IPS-NIHi7 (cell line): ENCODE data around the gene ANKRD49.
A peak's percentile ranks its signal among the peaks of the same experiment; 100 is the strongest.

Source experiments
- DNase-seq: peaks from one replicate; pipeline ENCODE4 v3.0.0; 2012; ENCODE audit warnings: mixed read lengths; ENCODE audit errors: extremely low spot score

ANKRD49 gene, protein sequence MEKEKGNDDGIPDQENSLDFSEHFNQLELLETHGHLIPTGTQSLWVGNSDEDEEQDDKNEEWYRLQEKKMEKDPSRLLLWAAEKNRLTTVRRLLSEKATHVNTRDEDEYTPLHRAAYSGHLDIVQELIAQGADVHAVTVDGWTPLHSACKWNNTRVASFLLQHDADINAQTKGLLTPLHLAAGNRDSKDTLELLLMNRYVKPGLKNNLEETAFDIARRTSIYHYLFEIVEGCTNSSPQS

DNA sequence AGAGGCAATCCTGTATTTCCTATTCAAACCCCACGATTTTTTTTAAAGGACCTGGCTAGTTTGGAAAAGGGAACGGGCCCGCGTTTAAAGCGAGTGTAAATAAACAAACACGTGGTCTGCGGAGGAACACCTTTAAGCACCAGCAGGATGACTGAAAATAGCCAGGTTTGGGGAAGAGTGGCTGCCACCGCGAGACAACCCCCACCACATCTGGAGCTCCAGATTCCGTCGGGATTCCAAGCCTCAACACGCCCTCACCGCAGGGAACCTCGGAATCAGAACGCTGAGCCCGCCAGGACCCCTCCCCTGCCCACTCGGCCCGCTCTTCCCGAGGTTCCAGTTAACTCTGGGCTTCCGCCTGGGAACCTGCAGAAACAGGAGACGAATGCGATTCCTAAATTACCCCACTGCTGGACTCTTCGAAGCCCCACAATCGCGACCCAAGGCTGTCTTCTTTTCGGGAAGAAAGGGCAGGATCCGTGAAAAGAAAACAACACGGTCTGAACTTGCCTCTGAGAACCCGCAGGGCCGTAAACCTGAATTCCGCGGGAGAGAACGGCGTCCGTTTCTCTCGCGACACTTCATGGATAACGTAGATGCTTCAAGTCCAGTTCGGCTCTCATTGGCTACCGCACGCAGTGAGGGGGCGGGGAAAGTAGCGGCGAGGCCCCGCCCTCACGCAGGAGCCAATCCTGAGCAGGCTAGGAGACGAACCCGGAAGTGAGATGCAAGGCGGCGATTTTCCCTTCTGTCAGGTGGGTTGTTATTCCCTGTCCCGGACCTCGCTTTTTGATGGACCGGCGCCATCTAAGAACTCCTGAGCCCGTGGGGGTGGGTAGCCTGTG lies at the start of gene ANKRD49, which contains the start of gene MRE11:
ANKRD49 (plus strand) TSS at position 704 of the 845 bp plus-strand sequence. CDS start 2,710 bp downstream, outside the sequence.
MRE11 (minus strand) TSS at position 564 of the 845 bp plus-strand sequence. CDS start 1,043 bp downstream, outside the sequence.
- peak; percentile 92 for DNase-seq

DNA sequence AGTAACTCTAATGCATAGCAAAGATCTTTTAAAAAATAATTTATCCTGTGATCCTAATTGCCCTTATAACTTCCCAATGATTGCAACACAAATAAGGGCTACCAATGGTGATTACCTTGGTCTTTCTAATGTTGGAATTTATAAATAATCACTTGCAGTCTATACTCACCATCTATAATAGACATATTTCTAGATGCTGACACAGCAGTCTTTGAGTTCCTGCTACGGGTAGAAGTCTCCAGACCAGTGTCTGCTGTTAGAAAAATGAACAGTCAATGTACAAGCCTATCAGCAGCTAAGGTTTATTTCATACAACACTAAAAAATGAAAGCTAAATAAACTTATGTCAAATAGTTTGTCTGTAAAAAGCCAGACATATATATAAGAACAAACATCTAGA lies 48.1 kb upstream of the ANKRD49 start:
- DNase-seq, result no peak

DNA sequence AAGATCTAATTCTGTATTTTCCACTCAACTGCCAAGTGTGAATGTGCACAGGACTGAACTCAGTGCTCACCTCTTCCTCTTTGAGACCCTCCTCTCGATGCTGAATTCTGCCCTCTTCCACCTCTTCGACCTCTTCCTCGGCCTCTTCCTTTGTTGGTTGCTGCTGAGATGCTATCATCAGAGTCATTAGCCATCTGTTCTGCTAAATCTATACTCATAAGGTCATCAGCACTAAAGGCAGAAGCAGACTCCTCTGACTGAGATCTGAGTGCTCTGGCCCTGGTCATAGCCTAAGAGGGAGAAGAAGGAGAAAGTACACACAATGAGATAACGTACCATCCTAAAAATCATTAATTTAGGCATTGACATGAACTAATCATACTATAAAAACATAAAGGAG lies 46.6 kb upstream of the ANKRD49 start:
- no peak for DNase-seq

DNA sequence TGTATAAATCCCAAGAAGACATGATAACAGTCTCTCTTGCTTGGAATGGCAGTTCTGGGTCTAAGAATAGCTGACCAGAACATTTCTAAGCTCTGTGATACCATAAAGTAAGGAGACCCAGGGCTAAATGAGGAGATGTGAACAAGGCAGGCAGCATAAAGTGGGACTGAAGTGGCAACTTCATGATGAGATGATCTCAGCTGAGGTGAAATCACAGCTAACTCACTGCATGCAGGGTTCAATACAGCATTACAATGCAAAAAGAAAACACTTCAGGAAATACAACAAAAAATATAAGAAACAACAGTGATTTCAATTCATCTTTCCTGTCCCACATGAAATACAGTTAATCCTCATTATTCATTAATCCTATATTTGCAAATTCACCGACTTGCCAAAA lies 44.8 kb upstream of the ANKRD49 start:
- no peak for DNase-seq

DNA sequence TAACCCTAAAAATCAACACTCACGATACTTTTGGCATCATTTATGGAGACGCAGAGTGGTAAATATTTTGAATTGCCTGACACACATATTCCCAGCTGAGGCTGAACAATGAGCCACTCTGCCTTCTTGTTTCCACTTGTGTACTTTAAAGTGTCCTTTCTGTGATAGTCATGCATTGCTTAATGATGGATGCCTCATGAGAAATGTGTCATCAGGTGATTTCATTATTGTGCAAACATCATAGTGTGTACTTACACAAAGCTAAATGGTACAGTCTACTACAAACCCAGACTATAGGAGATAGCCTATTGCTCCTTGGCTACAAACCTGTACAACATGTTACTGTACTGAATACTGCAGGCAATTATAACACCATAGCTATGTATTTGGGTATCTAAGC lies 44.3 kb upstream of the ANKRD49 start:
- DNase-seq, result no peak

DNA sequence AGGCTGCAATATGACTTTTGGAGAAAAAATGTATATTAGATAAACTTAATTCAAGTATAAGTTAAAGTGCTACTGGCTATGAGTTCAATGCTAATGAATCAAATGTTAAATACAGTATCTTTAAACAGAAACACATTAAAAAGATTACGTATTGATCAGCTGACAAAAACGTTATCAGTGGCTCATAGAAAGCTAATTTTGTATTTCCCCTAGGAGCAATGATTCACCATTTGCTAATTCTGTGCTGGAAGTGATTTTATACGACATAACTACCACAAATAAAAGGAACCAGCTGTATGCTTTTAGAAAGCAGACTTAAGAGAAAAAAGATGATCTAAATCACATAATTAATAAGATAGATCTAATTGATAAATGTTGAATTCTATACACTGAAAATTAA lies 43.7 kb upstream of the ANKRD49 start:
- DNase-seq, result no peak

DNA sequence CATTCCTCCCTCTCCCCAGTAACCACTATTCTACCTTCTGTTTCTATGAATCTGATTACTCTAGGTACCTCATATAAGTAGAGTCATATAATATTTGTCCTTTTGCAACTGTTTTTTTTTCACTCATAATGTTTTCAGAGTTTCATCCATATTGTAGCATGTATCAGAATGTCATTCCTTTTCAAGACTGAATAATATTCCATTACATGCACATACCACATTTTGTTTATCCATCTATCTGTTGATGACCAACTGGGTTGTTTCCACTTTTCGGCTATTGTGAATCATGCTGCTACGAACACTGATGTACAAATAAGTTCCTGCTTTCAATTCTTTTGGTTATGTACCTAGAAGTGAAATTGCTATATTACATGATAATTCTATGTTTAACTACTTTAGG lies 40.8 kb upstream of the ANKRD49 start:
- no peak for DNase-seq

DNA sequence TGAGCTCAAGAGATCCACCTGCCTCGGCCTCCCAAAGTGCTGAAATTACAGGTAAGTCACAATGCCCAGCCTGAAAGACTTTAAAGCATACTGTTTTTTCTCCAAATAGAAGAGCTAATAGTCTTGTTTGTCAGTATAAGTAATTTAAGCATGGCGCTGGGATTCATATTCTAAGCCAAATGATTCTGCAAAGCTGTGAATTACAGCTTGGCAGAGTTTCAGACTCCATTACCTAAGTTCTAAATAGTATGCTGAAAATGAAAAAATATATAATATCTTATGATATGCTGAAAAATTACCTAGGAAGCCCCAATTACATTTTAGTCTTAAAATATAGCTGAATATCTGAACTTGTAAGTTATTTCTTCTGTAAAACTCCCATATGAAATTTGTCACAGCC lies 39.5 kb upstream of the ANKRD49 start:
- DNase-seq, result no peak

DNA sequence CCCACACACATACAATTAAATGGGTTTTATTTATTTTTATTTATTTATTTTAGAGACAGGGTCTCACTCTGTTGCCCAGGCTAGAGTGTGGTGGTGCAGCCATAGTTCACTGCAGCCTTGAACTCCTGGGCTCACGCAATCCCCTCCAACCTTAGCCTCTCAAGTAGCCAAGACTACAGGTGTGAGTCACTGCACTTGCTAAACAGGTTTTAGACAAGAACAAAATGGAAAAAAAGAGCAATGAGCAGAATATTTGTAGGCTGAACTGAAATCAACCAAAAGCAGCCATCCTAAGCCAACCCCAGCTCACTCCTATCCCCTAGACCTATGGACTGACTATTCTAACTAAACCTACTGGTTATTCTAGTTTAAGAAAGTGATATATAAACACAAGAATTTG lies 37.9 kb upstream of the ANKRD49 start:
- no peak for DNase-seq

DNA sequence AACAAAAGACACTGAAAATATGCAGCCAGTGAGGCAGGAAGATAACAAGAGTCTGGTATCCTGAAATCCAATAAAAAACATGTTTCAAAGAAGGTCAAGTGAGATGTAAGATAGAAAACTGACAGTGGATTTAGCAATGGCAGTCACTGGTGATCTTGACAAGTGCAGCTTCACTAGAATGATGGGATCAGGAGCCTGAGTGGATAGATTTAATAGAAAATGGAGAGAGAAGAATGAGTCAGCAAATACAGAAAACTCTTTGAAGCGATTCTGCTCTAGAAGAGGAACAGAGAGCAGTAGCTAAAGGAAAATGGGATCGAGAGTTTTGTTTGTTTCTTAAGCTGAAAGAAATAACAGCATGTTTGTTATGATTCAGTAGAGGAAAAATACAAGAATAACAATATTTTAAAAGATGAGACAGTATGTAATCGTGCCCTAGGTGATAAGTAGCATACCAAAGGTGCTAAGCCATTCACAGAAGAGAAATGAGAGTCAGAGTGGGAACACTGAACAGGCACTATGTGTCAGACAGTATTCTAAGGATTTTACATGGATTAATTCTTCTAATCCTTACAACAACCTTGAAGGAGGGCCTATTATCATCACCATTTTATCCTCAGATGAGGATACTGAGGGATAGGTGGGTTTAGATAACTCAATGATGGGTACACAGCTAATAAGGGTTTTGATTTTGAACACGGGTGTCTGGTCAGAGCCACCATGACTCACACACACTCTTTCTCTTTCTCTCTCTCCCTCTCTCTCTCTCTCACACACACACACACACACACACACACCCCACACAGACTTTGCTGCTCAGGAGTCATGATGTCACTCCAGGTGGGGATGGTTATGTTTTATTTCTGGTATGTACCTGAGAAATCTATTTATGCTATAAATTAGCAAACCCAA lies 36.4 kb upstream of the ANKRD49 start:
- no peak for DNase-seq

DNA sequence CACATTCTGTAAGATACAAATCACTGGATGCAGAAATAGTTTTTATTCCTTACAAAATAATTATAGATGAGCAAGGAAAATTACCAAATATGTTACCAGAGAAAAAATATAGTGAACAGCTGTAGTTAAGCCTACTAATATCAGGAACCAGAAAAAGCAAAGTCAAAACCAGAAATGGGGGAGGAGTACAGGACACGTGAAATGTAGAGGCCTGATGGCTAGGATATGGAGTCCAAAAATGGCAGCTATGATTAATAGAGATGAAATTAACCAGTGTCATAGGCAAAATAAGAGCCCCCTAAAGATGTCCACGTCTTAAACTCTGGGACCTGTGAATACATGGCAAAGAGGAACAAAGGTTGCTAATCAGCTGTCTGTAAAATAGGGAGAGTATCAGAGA lies 34.2 kb upstream of the ANKRD49 start:
- no peak for DNase-seq

DNA sequence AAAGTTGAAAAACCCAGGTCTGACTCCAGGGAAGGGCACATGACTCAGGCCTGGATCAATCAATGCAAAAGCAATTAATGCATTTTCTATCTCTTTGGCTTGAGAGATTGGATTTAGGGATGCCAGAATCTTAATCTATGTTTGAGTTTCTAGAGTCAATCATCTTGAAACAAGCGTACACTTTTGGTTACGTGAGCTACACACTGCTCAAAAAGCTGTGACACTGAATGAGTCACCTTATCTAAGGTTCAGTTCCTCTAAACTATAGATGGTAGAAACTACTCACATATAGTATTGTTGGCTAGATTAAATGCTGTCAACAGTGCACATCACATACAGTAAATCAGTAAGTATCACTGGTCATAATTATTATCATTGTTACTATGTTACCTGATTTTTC lies 24.4 kb upstream of the ANKRD49 start:
- no peak for DNase-seq

DNA sequence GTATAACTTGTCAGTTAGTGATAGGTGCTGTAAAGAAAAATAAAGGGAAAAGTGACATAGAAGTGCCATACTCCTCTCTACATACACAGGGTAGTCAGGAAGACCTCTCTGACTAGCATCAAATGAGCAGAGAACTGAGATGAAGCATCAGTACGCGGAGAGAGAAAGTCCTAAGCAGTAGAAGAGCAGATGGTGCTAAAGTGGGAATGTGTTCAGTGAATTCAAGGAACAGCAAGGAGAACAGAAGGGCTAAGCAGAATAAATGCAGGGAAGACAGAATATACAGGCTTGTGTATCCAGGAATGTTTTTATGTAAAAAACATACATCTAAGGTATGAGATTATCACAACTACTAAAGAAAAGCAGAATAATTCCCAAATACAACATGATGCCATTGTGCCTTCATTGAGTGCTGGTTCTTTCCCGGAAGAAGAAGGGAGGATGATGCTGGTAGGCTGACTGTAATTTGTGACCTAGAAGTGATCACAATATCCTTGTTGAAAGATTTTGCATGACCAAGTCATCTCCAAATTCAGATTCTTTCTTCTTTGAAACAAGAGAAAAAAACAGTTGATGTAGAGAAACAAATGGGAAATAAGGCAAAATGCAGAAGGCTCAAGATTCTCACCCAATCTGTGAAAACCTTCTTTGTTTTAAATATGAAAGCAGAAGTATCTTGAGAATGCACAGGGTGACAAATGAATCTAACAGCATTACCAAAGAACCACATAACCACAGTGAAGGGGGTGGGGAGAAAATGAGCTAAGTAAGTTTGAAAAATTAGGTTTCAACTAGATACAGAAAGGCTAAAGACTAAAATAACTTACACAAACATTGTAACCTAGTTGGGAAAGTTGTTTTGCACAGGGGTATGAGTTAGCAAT lies 20.6 kb upstream of the ANKRD49 start:
- no peak for DNase-seq

DNA sequence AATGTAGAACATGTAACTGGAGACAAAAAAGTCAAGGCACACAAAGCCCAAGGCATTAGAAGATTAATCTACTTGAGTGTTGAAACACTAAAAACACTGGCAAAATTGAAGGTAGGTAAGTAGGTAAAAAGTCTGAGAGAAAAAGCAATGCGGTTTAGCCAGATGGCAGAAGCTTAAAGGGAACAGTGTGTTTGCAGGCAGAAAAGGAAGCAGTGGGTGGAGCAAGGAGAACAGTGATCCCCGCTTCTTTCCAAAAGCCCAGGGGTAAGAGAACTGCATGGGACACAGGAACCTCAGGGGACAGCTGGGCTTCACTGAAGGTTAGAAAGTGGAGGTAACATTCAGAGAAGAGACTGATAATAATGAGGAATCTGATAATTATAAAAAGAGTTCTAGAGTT lies 16.2 kb upstream of the ANKRD49 start:
- no peak for DNase-seq

DNA sequence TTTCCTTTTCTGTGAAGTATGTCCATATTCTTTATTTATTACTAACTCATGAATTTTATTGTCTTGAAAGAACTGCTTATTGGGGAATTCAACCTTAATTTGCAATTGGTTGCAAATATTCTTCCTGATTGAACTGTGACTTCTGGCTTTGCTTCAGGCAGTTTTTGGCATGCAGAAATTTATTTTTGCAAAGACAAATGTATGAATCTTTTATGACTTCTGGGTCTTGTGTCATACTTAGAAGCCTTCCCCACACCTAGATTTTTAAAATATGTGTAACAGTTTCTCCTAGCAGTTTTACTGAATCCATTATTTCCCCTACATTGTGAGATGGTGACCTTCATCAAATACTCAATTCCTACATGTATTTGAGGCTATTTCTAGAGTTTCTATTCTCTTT lies 12.4 kb upstream of the ANKRD49 start:
- DNase-seq, result no peak

DNA sequence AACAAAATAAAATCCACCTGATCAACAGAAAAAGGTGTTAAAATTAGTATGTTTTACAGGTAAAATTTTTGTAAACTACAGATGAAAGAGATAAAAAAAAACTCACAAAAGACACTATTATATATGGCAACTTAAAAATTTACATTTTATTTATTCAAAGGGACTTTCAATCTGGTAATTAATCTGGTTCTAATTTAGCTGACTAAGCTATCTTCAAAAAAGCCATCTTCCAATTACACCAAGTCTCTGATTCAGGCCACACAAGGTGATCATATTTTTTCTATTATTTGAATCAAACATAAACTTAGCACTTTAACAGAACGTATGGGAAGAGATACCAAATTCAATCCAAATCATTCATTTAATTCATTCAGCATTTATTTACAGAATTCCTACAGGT lies 7.7 kb upstream of the ANKRD49 start:
- DNase-seq, result no peak

DNA sequence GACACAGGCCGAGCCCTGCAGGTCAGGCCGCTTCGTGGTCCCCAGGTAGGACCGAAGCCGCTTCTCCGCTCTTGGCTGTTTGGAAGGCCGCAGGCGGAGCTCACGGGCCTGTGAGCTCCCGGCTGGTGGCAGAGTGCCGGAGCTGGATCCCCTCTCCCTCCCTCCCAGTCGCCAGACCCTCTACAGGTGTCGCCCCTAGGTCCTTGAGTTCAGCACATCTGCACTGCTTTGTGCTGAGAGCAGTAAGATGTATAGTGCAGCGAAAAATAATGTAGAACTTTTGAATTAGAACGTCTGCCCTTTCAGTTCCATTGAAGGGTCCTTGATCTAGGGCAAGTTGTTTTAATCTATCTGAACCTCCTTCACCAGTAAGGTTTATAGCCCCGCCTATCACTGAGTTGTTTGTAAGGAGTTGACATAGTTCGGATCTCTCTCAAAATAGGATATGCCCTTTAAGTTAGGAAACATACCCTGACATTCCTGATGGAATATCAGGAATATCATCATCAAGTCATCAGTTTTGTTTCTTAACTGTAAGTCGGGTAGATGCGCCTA lies 419 bp downstream of the ANKRD49 start:
- peak; percentile 62 for DNase-seq

DNA sequence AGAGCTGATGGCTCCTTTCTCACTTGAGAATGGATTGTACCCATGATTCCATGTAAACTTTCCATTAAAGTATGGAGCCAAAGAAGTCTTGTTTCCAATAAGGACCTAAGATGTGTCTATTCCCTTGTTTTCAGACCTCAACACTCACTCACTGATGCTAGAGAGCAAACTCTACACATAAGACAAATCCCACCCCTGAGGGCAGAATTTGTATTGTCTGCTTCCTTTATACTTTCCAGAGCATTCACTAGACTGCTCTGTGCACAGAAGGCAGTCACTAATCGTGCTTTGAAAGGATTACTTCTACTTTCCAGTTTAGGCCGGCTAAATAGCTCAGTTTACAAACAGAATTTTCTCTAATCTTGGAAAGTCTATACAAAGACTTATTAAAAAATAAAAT lies 6.4 kb downstream of the ANKRD49 start:
- DNase-seq, result no peak

DNA sequence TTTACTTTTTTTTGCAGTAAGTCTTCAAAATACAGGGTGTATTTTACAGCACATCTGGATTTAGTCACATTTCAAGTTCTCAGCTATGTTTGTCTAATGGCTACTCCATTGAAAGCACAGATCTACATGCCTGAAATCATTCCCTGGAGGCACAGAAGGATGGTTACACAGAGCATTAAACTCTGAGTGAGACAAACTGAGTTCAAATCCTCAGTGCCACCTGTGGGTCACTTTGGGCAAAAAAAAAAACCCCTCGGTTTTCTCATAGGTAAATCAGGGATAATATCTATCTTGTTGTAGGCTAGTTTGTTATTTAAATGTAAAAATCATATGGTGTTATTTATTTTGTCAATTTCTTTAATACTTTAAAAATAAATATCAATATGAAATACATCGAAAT lies 7.7 kb downstream of the ANKRD49 start:
- no peak for DNase-seq

DNA sequence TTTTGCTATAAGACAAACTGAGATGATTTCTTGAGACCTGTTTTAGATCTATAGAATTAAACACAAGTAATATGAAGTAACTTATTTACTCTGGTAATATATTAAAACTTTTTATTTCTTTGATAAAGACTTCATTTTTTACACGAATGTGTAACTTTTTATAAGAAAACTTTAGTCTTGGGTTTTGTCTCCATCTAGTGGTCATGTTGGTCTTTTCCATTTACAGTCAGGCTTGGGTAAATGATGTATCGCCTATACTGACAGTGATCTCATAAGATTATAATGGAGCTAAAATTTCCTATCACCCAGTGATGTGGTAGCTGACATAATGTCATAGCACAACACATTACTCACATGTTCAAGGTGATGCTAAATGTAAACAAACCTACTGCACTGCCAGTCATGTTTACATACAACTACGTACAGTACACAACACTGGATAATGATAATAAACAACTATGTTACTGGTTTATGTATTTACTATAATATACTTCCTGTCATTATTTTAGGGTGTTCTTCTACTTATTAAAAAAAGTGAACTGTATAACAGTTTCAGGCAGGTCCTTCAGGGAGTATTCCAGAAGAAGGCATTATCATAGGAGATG lies 11.0 kb downstream of the ANKRD49 start:
- DNase-seq, result peak; percentile 26
